ENCODE results near the gene ANKRD18A. TPM values are rescaled to one million over a fixed set of nuclear protein-coding genes. Genes with fewer than 3 reads are reported as not detected.

ANKRD18A gene
- total and polyA plus RNA-seq, 2 of the 4 experiments (the other 2 are of a cell fraction): not detected

DNA sequence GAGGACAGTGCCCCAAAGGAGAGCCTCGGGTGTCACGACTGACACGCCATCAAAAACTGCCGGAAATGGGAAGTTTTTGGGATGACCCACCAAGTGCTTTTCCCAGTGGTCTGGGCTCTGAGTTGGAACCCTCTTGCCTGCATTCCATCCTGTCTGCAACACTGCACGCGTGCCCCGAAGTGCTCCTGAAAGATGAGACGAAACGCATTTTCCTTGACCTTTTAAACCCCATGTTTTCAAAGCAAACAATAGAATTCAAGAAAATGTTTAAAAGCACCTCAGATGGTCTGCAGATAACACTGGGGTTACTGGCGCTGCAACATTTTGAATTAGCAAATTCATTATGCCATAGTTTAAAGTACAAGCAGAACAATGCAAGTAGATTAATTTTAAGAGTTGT, 92.9 kb downstream of the ANKRD18A start:
- Histone ChIP-seq H3K18ac (ENCODE audit: low read depth, low read length) (no peak overlapping the region), H3K14ac (replicated peaks; ENCODE audit: low read depth, low read length) (no peak overlapping the region), H3K23ac (ENCODE audit: low read depth, low read length) (no peak overlapping the region), H2BK15ac (ENCODE audit: low read depth, low read length) (no peak overlapping the region), H3K27ac (ENCODE audit: insufficient read depth, low read length) (no peak overlapping the region), H4K91ac (ENCODE audit: insufficient read depth, low read depth, low read length) (no peak overlapping the region), H3K9ac (ENCODE audit: low read depth, low read length) (no peak overlapping the region), H4K8ac (ENCODE audit: low read depth in 2 of 2, low read length in 2 of 2) (no peak overlapping the region), H3K4me2 (ENCODE audit: low read depth, low read length) (no peak overlapping the region), H3K36me3 (ENCODE audit: control insufficient read depth, insufficient read depth, low read length) (no peaks in the 10 kb centered on the region), H3K4me3 (ENCODE audit: insufficient read depth, low read depth, low read length) (no peak overlapping the region), H2BK5ac (ENCODE audit: low read depth, low read length, poor library complexity, severe bottlenecking) (no peak overlapping the region), H2BK120ac (ENCODE audit: low read depth, low read length) (no peak overlapping the region), H3K9me1 (ENCODE audit: insufficient read depth, low read length) (no peaks in the 10 kb centered on the region), H3K79me1 (ENCODE audit: low read depth in 1 of 2, low read length in 2 of 2) (no peaks in the 10 kb centered on the region), H2AFZ (replicated peaks; ENCODE audit: low read length, poor library complexity) (no peak overlapping the region), H2AK5ac (ENCODE audit: low read depth, low read length) (no peak overlapping the region), H4K20me1 (ENCODE audit: insufficient read depth, low read length) (no peaks in the 10 kb centered on the region), H3K4me1 (ENCODE audit: control insufficient read depth, insufficient read depth, low read length) (no peaks in the 10 kb centered on the region), H3K56ac (ENCODE audit: extremely low read depth, insufficient read depth, low read length) (no peak overlapping the region), H3K9me3 (ENCODE audit: control insufficient read depth, insufficient read depth, low read length) (no peaks in the 10 kb centered on the region), H3K27me3 (ENCODE audit: control insufficient read depth, insufficient read depth, low read length) (peaks cover 1% of the 10 kb centered on the region; the same call in 1 of the 2 replicates), H3K4ac (ENCODE audit: low read depth, low read length) (no peak overlapping the region), H2BK20ac (ENCODE audit: low read depth, low read length) (no peak overlapping the region), H4K5ac (ENCODE audit: low read depth, low read length) (no peak overlapping the region), H2AK9ac (replicated peaks; ENCODE audit: low read depth, low read length, poor library complexity) (no peak overlapping the region)
- intact Hi-C loops (cut with micrococcal nuclease) (no loop called here), in situ Hi-C loops (cut with MboI; ENCODE audit: low sequenced_read_pairs) (loop anchor here (10.0 kb wide), 1 partner anchor 63 kb away; no protein-coding TSS in a partner anchor), dilution Hi-C loops (cut with HindIII; ENCODE audit: low sequenced_read_pairs, unreplicated experiment) (no loop called here)
- BruUV-seq (replicated peaks): no TSS peak
- TF ChIP-seq CEBPB (IDR thresholded peaks at IDR 0.05; ENCODE audit: low read depth, low read length): no peak
- no peak for TF ChIP-seq RCOR1 (IDR thresholded peaks at IDR 0.05; ENCODE audit: insufficient replicate concordance, low read length)
- no peak for TF ChIP-seq POLR2A (IDR thresholded peaks at IDR 0.05; ENCODE audit: low read depth, low read length)
- 40% methylated on average over 2 of the region's 10 CpGs; no CpG with 5 or more reads in 1 of the 2 experiments for WGBS, 2 experiments (ENCODE audit: extremely low coverage in 2 of 2, insufficient read length in 1 of 2)
- ChIA-PET POLR2A (ENCODE audit: unreplicated experiment) (no interaction called here), CTCF (no interaction called here)
- no peak for ATAC-seq (ENCODE audit: low read depth)
- DNase-seq: no peak

All from IMR-90 (cell line).